ENCODE measurements around the gene WDR90. TPM values are rescaled to one million over a fixed set of nuclear protein-coding genes. Genes with fewer than 3 reads are reported as not detected.

The WDR90 gene
- polyA plus RNA-seq, 2 of the 4 experiments (the other 2 are of a cell fraction) = 6.5 to 30.7 TPM

GRCh38 chr16:628321-629061, 20.7 kb upstream of the WDR90 start:
- H3K4me2 ChIP-seq = no peak overlapping the region
- ChIA-PET CTCF (interaction anchor here (1.2 to 2.3 kb wide), 4 partner anchors 19 to 49 kb away, joined by 3 to 6 read pairs (median 5); no protein-coding TSS in a partner anchor), POLR2A (interaction anchor here (1.7 kb wide), 1 partner anchor 8 kb away, joined by 11 read pairs; the partner anchor contains the start of gene METTL26)
- DNase-seq (ENCODE audit: low read depth in 1 of 2, low spot score in 1 of 2) (no peak), ATAC-seq (no peak), FAIRE-seq (no peak)
- peaks cover 43% of the 10 kb centered on the region for H3K4me1 ChIP-seq
- H3K4me3 ChIP-seq = no peak overlapping the region
- 89% methylated on average over 17 of the region's 33 CpGs for WGBS (ENCODE audit: missing lambda C conversion rate)
- TF ChIP-seq ZSCAN20 (CRISPR knock-in tag; IDR thresholded peaks at IDR 0.05) (no peak), ATOH8 (CRISPR knock-in tag; IDR thresholded peaks at IDR 0.05; ENCODE audit: low read depth) (no peak), POLR2A (IDR thresholded peaks at IDR 0.05; ENCODE audit: low read length) (no peak), RCOR1 (IDR thresholded peaks at IDR 0.05; ENCODE audit: low read depth, low read length) (no peak), SMC3 (IDR thresholded peaks at IDR 0.05) (no peak), GATA3 (IDR thresholded peaks at IDR 0.05; ENCODE audit: borderline replicate concordance) (no peak), FOSB (CRISPR knock-in tag; IDR thresholded peaks at IDR 0.05) (no peak), EHMT2 (IDR thresholded peaks at IDR 0.05; ENCODE audit: low read depth) (no peak), FOXS1 (CRISPR knock-in tag; IDR thresholded peaks at IDR 0.05) (no peak), HEYL (CRISPR knock-in tag; IDR thresholded peaks at IDR 0.05) (no peak), USF2 (IDR thresholded peaks at IDR 0.05) (no peak)
- no peaks in the 10 kb centered on the region for H3K9me3 ChIP-seq
- peak overlapping the region in 1 of 2 experiments; percentile 87; a peak in 1 of 6 replicates for H3K27ac ChIP-seq

GRCh38 chr16:629185-629832, 19.9 kb upstream of the WDR90 start:
- FAIRE-seq (no peak), DNase-seq (ENCODE audit: low read depth in 1 of 2, low spot score in 1 of 2) (no peak), ATAC-seq (no peak)
- WGBS (ENCODE audit: missing lambda C conversion rate) = 88% methylated on average over 16 of the region's 29 CpGs
- Histone ChIP-seq H3K4me1 (peaks cover 43% of the 10 kb centered on the region), H3K4me3 (no peak overlapping the region), H3K9me3 (no peaks in the 10 kb centered on the region), H3K4me2 (no peak overlapping the region), H3K27ac (peak overlapping the region in 1 of 2 experiments; percentile 30; a peak in 1 of 6 replicates)
- POLR2A ChIA-PET = interaction anchor here (0.7 kb wide), 1 partner anchor 31 kb away, joined by 3 read pairs; no protein-coding TSS in a partner anchor
- CTCF ChIA-PET = interaction anchor here (1.4 to 2.3 kb wide), 3 partner anchors 19 to 50 kb away, joined by 4 to 6 read pairs (median 6); no protein-coding TSS in a partner anchor
- no peak for TF ChIP-seq BHLHE40 (IDR thresholded peaks at IDR 0.05; ENCODE audit: low read depth, low read length)
- no peak for TF ChIP-seq NFE2L2 (conservative IDR thresholded peaks at IDR 0.05; ENCODE audit: low read length)
- TF ChIP-seq MAFK (IDR thresholded peaks at IDR 0.05; ENCODE audit: partially characterized antibody) = no peak
- no peak for TF ChIP-seq ZC3H11A (IDR thresholded peaks at IDR 0.05)
- TF ChIP-seq POLR2A (IDR thresholded peaks at IDR 0.05; ENCODE audit: low read length) = no peak
- no peak for TF ChIP-seq EHMT2 (IDR thresholded peaks at IDR 0.05; ENCODE audit: low read depth)
- TF ChIP-seq FOXS1 (CRISPR knock-in tag; IDR thresholded peaks at IDR 0.05) = no peak
- TF ChIP-seq HMGXB4 (CRISPR knock-in tag; IDR thresholded peaks at IDR 0.05; ENCODE audit: borderline replicate concordance) = no peak
- TF ChIP-seq NPAS2 (CRISPR knock-in tag; IDR thresholded peaks at IDR 0.05; ENCODE audit: borderline replicate concordance) = no peak
- no peak for TF ChIP-seq REST (IDR thresholded peaks at IDR 0.05)
- TF ChIP-seq ESRRA (IDR thresholded peaks at IDR 0.05; ENCODE audit: borderline replicate concordance, low read length) = no peak
- TF ChIP-seq KDM5A (IDR thresholded peaks at IDR 0.05) = no peak
- TF ChIP-seq RAD21 (conservative IDR thresholded peaks at IDR 0.05 in 1 of 2, IDR thresholded peaks at IDR 0.05 in 1 of 2) = no peak
- TF ChIP-seq PHF8 (IDR thresholded peaks at IDR 0.05; ENCODE audit: borderline replicate concordance, low read depth) = no peak
- no peak for TF ChIP-seq JUNB (IDR thresholded peaks at IDR 0.05)
- TF ChIP-seq KDM1A (IDR thresholded peaks at IDR 0.05; ENCODE audit: low read depth) = no peak
- no peak for TF ChIP-seq SMC3 (IDR thresholded peaks at IDR 0.05)
- no peak for TF ChIP-seq HOXB5 (CRISPR knock-in tag; IDR thresholded peaks at IDR 0.05)
